Activated CD4-positive, alpha-beta T cell treated with anti-CD3 and anti-CD28 coated beads, Interleukin-2, amount 50 U/mL, for 1 hour (primary cell): ENCODE data around the gene EPC1.
"Not testable (repeated sequence)": the region's sequence is repeated elsewhere in the genome, so short reads cannot be mapped to it uniquely, and the experiment has no call there.

Source experiments
- DNase-seq: peaks from one replicate; pipeline ENCODE4 v3.0.0-alpha.2; 2020

EPC1 gene

DNA sequence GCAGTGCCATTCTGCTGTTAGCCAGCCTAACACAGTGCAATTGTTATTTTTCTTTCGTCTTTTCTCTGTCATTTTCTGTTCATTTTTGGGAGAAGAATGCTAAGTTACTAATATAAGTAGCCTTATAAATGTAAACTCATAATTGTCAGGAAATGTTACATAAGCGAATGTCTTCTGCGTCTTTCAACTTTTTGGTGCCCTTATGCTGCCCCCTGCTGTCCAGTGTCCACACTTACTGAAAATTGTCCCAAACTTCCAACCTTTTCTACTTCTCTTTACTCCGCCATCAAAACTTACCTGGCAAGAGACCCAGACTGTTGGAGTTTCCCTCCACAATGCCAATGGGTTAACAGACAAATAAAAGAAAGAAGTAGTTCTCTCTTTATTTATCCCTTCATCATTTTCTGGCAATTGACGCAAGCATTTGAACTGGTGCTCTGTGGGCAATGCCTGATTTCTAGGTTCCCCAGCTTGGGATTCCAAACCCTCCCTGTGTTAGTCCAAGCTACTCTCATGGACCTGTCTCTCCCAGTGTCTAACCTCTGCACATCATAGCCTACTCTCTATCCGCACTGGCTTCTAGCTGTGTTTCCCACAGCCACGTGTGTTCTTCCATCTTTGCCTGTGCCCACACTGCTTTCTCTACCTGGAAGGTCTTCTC lies 21.0 kb upstream of the EPC1 start:
- peak; percentile 77 for DNase-seq

DNA sequence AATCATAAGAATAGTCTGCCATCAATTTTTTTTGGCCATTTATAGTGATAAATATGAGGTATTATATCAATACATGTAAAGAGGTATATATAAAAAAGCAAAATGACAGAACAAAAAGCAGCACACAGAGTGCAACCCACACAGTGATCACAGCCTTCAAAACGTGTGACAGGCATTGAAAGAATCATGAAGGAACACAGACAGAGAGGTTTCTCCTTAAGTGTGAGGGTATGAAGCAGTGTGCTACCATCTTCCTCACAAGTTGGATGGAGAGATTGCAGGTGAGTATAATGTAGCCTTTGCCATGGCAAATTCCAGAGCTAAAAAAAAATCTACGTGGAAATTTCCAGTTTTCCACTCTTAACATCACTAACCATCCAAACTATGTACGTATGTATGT lies 19.6 kb upstream of the EPC1 start:
- DNase-seq, result no peak

DNA sequence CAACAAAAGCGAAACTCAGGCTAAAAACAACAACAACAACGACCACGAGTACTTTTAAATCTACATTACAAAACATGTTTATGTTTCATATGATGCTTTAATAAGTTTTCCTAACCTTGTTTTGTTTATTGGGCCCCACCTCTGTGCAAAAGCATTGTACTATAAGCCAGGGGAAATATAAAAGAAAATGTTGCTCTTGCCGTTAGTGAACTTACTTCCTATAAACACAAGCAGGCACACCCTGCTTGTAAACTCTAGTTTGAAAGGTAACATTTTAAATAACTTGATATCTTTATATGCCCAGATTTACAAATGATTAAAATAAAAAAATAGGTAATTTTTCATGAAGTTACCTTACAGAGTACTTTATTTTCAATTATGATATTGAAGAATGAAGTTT lies 19.2 kb upstream of the EPC1 start:
- no peak for DNase-seq

DNA sequence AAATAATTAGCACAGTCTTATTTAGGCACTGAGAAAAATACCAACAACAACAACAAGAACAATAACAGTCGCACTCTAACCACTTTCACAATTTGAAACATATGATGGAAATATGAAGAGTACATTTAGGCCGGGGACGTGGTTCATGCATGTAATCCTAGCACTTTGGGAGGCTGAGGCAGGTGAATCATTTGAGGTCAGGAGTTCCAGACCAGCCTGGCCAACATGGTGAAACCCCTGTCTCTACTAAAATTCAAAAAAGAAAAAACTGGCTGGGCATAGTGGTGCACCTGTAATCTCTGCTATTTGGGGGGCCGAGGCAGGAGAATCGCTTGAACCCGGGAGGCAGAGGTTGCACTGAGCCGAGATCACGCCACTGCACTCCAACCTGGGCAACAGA lies 18.4 kb upstream of the EPC1 start:
- DNase-seq, result not testable (repeated sequence)

DNA sequence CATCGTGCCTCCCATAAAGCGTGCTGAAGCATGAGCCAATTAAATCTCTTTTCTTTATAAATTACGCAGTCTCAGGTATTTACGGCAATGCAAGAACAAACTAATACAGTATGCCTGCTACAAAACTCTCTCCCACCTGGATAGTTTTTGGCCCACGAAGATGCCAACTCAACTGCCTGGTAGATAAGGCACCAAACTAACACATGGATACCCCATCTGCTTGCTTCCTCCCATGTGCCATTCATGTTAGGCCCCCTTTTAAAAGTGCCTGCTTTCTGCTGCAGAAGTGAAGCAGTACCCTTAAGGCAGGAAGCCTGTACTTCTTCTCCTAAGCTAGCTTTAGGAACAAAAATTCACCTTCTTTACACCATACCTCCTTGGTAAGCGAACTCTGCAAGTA lies 15.6 kb upstream of the EPC1 start:
- no peak for DNase-seq

DNA sequence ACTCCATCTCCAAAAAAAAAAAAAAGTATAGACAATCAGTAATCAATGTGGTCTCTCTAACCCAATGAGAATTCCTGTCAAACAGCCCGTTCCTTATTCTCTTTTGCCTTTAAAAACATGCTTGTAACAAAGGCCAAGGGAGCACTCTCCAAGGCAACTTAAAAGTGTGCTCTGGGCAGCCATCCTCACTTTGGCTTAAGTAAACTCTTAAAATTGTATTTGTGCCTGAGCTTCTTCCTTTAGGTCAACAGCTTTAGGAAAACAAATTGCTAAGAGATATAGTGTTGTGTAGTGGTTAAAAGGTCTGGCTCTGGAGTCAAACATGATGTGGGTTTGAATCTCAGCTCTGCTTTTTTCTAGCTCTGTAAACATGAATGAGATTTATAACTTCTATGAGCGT lies 13.9 kb upstream of the EPC1 start:
- DNase-seq, result no peak

DNA sequence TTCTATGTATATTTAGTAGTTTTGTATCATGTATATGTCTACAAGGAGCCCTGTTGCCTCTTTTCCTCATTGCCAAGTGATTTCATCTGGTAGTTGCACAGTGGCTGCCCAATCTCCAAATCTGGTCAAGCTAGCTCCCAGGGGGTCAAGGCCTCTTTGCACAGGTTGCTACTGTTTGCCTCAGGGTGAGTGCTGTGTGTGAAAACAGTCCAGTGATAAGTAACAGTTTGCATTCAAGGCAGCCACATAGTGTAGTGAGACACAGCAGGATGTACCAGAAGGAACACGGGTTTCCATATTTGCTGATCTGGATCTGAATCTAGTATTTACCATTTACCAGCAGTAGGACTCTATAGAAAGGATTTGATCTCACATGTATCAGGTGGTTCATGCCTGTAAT lies 13.3 kb upstream of the EPC1 start:
- DNase-seq, result no peak

DNA sequence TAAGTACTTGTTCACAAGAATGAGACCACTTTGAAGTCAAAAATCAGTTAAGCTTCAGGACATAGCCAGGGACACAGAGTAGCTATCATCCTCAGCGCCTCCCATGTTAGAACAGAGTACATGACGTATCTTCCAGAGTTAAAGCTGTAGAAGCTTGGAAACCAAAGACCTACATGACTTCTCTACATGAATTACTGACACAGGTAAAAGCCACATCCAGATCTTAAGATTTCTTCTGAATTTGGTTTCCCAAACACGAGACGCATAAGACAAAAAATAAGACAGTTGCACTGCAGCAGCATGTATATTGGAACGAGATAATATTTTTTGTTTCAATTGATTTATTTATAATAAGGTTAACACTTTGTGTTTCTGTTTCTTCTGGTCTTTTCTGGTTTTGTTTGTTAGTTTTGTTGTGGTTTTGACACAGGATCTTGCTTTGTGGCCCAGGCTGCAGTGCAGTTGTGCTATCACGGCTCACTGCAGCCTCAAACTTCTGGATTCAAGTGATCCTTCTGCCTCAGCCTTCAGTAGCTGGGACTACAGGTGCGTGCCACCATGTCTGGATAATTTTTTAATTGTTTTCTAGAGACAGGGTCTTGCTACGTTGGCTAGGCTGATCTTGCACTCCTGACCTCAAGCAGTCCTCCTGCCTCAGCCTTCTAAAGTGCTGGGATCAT lies 10.2 kb upstream of the EPC1 start:
- no peak for DNase-seq

DNA sequence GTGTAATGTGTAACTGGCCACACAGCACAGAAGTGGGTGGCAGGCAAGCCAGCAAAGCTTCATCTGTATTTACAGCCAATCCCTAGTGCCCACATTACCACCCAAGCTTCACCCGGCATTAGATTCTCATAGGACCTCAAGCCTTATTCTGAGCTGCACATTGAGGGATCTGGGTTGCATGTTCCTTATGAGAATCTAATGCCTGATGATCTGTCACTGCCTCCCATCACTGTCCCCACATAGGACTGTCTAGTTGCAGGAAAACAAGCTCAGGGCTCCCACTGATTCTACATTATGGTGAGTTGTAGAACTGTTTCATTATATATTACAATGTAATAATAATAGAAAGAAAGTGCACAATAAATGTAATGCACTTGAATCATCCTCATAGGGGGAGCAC lies 7.7 kb upstream of the EPC1 start:
- DNase-seq, result not testable (repeated sequence)

DNA sequence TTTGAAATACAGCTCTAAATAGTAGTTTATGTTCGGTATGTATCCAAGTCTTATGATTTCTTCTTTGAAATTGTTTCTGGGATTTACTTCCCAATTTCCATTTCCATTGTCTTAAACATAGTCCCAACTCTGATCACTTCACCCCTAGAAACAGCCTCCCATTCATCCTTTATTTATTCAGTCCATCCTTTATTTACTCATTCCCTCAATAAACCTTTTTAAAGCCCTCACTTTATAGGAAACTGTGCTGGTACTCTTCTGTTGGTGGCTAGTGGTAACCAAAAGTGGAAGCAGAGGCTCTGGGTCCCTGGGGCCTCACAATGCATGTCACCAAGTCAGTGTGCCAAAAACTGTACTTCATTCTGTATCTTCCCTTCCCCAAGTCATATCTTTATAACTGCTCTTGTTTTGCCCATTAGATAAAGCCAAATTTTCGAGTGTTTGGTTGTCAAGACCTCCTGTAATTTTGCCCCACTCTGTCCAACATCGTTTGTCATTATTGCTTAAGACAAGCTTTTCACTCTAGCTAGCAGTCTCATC lies 3.9 kb upstream of the EPC1 start:
- DNase-seq, result no peak

DNA sequence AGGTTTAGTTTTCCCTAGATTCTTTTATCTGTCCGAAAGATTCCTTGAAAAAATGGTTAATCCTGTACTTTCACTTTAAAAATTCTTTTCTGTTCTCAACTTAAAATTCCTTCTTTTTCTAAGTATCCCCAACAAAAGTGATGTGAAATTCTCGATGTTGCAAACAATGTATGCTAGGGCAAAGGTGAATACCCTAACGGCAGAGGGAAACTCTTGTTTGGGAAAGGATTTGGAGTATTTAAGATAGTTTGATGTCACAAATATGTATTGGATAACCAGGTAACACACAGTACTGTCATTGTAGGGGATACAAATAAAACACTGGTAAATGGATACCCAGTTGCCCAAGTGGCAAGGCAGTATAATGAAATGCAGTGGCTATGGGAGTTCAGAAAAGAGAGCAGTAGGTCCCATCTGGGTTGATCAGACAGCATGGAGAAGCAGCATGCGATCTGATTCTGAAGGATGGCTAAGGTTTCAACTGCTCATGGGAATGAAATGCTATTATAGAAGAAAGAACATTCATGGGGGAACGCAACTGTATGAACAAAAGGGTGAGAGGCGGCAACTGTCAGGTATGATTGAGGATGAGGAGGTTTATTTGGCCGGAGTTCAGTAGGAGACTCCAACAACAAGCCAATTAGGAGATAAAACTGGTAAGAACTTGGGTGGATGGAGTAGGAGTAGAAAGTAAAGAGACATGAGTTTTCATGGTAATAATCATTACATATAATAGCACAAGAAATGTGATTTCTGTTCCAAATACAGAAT lies 3.2 kb upstream of the EPC1 start:
- no peak for DNase-seq

DNA sequence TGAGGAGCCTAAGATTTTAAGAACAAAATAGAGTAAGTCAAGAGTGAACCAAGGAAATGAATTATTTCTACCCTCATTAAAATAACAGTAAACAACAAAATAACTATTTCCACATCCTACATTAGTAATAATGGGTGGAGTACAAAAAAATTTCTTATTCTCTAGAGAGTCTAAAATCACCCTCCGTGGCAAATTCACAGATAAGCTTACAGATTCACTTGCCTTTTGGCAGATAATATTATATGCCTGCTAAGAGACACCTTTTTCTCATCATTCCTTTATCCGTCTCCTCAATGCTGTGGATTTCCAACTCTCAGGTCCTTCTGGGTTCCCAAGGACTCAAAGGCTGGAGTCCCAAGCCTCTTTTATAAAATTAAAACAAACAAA lies 2.2 kb upstream of the EPC1 start:
- DNase-seq, result no peak

DNA sequence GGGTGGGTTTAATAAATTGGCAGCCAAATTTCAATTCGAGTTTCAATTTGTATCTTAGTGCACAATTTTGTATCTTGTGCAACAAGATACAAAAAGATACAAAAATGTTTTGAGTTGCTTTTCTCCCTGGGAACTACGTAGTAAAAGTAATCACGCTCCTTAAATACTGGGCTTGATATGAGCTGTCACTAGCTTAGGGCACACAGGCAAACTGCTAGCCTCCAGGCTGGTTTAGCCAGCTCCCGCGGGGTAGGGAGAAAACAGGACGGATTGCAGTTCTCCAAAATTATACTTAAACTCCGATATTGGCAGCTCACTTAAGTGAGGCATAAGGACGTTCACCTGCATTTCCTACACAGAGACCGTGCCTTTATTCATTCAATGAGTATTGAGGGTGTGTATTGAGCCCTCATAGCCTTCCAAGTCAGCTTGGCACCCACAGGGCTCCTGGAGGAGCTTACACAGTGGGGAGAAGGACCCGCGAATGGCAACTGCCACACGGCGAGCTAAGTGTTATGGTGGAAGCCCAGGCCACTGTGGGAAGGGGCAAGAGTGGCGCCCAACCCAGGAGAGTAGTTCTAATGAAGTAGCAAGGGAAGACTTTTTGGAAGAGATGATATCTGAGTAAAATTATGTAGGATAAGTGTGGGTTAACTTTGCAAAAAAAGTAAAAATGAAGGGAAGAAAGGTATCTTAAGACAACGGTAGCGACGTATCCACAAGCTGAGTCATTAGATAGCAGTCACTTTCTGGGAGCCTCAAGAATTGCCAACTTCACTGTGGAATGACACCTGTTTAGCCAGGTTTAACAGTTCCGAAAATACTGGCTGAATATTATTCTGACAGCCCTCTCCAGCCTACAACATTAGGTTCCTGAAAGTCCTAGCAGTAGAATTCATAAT lies 1.6 kb upstream of the EPC1 start:
- DNase-seq, result no peak

DNA sequence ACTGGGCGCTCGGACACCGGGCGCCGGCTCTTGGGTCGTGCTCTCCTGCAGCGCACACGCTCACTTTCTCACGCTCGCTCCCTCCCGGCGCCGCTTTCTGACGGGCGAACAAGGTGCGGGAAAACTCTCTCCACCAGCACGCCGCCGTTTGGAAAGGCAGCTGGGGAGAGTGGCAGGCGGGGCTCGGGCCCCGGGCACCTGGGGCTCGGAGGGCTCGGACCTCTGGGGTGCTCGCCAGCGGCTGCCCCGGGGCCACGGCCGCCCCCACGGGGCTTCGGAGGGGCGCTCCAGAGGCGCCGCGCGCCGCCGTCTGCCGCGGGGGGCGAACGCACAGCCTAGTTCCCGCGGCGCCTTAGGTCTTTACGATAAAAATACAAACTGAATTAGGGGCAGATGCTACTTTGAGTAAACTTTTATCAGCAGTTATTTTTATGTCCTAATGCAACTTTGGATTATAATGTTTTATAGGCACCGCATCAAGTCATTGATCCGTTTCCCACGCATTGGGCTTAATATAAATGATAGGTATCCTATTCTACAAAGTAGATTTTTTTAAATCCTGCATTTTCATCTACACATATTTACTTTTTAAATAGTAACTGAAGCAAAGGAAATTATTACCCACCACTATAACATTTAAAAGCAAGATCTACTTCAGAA lies 535 bp upstream of the EPC1 start:
- no peak for DNase-seq

DNA sequence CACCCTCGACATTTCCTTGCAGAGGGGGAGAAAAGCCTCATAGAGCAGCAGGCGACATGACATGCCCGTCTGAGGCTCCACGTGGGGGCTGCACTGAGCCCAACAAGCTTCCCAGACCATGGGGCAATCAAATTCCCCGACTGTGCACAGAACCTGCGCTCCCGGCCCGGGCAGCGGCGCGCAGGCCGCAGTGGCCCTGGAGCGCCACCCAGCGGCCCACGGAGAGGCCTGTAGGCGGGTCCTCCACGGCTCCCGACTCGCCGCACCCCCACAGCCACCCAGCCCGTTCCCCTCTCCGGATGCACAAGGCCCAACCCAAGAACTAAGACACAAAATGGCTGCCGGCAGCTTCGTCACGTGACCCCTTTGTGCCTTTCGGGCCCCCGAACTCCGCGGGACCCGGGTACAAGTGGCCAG lies 816 bp downstream of the EPC1 start:
- DNase-seq, result peak; percentile 93

DNA sequence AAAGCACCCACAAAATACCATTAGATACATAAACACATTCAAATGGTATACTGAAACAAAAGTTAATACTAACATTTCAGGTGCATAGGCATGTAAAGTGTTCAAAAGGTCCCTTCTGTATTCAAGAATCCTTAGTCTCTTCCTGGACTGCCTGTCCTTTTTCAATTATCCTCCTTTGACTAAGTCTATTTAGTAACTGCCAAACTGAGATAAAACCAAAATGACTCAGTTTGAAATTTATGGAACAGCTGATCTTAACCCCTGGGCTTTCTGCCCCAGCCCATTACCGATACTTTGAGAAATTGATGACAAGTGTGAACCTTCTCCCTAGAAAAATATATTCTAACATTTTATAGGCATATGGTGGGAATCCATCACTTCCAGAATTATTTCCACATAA lies 5.4 kb downstream of the EPC1 start:
- DNase-seq, result no peak

DNA sequence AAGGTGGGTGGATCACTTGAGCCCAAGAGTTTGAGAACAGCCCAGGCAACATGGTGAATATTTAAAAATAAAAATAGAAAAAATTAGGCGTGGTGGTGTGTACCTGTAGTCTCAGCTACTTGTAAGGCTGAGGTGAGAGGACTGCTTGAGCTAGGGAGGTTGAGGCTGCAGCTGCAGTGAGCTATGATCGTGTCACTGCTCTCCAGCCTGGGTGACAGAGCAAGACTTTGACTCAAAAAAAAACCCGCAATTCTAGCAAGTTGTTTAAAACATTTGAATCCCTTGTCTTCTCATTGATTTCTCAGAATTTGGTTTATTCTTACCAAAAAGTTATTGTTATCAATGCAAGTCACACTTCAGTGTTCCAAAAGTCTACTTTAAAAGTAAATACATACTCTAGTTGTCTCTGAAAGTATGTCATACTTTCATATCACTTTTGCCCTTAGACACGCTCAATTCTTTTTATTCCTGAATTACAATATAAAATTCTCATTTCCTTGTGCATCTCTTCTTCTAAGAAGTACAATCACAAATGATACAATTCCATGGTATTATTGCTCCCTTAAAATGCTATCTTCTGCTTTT lies 6.3 kb downstream of the EPC1 start:
- no peak for DNase-seq

DNA sequence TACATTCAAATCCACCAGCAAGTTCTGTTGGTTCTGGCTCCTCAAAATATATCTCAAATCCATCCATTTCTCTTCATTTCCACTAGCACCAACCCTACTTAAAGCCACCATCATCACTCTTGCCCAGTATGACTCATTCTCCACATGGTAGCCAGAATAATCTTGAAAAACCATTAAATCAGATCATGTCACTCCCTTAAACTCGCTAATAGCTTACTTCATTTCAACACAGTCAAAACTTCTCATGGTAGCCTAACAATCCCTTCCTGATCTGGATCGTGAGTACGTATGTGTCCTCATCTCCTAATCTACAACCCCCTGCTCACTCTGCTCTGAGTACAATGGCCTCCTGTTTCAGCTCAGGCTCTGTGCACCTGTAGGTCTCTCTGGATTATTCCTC lies 8.7 kb downstream of the EPC1 start:
- no peak for DNase-seq

DNA sequence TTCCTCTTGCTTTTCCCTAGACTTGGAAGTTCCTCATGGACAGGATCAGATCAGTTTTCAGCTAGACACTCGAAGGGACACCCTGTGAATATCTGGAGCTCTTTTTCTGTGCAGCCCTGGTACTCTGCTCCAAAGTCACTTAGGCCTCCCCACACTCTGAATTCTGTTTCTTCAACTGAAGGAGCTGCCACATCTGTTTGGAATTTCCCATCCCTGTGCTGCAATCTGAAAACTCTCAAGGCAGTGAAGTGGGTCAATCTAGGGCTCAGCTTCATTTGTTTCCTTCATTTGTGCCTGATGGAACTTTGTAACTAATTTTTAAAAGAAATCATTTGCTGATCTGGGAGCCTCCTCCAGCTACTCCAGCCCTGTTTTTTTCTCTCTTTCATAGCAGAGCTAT lies 9.6 kb downstream of the EPC1 start:
- no peak for DNase-seq

DNA sequence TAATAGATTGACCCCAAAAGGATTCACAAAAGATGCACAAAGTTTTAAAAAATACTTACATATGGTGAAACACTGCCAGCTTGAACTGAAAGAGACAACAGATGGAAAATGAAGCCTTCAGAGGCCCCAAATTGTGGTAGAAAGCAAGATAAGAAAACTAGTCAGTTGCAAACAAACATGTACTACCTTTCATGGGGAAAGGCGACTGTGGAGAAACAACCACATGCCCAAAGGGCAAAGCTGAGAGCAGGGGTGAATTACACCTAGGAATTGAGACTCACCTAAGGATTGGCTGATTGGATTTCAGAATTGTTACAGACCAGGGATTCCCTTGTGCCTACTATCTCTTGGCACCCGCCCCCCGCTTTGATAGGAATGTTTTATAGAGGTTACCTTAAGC lies 13.1 kb downstream of the EPC1 start:
- DNase-seq, result no peak

DNA sequence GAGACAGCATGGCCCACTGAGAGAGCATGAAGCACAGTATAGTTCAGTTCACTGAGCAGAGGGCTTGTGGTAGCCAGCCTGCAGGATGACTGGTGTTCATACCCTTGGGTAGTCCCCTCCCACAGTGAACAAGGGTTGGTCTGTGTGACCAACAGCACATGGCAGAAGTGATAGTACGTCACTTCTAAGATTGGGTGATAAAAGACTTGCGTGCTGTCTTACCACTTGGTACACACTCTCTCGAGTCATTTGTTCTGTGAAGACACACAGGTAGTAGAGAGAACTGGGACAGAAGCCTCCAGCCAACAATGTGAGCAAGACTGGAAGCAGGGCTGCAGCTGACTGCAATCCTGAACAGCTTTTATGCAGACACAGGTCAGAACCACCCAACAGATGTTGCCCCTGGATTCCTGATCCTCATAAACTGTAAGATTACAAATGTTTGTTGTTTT lies 14.6 kb downstream of the EPC1 start:
- DNase-seq, result peak; percentile 59

DNA sequence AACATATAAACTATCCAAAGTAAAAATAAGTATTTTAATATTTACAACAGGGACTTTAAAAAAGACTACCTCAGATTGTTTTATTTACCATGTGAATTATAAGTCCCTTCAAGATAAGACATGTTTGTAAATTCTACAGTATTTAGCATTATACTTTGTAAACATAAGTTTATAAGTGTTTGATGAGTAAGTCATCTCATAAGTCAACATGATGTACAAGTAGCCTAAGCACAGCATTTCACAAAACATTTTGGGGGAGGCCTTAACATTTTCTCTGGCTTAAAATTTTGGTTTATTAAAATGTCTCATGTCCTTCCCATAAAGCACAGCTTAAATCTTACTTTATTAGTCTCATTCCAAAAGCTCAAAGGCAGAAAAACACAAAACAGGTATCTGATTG lies 15.4 kb downstream of the EPC1 start:
- no peak for DNase-seq
